ENCODE measurements around the gene COLEC11.
"Not testable (repeated sequence)": the region's sequence is repeated elsewhere in the genome, so short reads cannot be mapped to it uniquely, and the experiment has no call there.

Gene COLEC11

DNA sequence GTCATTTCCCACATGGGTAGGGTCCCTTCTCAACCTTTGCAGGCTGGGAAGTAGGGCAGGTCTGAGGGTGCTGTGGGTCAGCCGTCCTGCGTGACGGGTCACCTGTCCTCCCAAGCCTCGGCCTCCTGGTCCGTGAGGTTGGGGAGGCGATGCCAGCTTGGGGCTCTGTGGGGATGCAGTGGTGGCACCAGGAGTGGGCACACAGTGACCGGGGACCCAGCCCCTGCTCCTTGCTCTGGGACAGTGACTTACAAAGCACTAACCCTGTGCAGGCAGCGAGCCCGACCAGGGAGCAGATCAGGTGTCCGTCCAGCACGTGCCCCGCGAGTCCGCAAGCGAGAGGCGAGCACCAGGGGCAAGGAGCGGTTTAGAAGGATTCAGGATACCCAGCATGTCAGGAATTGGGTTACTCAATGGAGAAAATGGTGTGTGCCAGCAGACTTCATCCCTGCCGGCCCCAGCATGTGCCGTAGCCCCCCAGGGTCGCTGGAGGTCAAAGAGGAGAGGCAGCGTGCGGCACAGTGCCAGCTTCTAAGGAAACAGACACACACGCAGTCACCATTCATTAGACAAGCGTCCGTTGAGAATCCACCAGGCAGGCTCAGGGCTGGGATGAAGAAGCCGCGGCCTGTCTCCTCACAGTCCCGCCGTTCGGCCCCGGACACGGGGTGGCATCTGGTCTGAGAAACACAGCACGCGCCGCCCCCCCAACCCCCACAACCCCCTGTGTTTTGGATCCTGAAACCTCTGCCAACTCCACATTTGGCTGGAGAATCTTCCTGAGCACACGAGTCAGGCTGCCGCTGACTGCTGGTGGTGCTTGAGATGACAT lies 11.7 kb downstream of the COLEC11 start:
- WGBS = 94% methylated on average over 37 of the region's 37 CpGs
- H3K27me3 ChIP-seq (ENCODE audit: insufficient read depth, low read length) = no peaks in the 10 kb centered on the region
- no peak overlapping the region for H3K4me3 ChIP-seq (ENCODE audit: low read length)
- H3K9me3 ChIP-seq (ENCODE audit: insufficient read depth, low read depth, low read length) = no peaks in the 10 kb centered on the region
- H3K27ac ChIP-seq (ENCODE audit: low read depth, low read length) = no peak overlapping the region
- H3K4me1 ChIP-seq (ENCODE audit: insufficient read depth, low read length) = no peaks in the 10 kb centered on the region; the same call in 1 of the 2 replicates
- no peaks in the 10 kb centered on the region for H3K36me3 ChIP-seq (ENCODE audit: insufficient read depth, low read length)
- H3K9ac ChIP-seq (ENCODE audit: low read depth, low read length) = no peak overlapping the region

DNA sequence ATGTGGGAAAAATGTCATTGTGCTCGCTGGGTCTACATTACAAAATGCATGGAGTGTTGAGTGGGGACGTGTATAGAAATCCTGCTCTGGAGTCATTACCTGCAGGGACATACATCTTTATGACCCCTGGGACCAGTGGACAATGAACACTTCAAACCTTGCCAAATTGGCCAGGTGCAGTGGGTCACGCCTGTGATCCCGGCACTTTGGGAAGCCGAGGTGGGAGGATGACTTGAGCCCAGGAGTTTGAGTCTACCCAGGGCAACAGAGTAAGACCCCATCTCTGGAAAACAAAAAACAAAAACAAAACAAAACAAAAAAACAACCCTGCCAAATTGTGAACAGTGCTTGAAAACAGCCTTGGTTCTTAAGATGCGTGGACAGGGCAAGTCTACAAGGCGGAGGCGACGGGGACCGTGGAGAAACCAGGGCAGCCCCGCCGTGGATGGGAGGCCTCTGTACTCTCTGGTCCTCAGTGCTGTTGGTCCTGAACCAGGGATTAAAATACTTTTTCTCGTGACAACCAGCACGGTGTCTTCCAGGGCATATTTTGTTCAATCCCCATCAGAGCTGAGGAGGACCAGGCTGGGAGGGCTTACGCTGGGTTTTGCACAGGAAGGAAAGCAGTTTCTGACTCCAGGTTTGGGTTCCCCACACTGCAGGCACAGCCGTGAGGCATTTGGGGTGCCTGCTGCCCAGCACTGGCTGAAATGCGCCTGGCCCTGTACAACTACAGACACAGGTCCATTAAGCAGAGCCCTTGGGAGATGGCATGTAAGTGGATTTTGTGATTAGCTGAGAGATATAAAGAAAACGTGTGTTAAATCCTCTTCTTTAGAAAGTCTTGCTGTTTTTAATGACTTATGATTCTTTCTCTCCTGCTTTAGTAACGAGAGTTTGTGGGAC lies 13.7 kb downstream of the COLEC11 start:
- no peak overlapping the region for H3K4me3 ChIP-seq (ENCODE audit: low read length)

DNA sequence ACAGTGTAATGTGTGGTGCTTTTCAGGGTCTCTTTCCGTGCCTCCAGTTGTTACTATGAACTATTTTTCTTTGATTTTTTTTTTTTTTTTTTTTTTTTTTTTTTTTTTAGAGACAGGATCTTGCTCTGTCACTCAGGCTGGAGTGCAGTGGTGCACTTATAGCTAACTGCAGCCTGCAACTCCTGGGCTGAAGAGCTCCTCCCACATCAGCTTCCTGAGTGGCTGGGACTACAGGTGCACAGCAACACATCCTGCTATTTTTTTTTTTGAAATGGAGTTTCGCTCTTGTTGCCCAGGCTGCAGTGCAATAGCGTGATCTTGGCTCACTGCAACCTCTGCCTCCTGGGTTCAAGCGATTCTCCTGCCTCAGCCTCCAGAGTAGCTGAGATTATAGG lies 14.4 kb downstream of the COLEC11 start:
- not testable (repeated sequence) for H3K27me3 ChIP-seq (ENCODE audit: insufficient read depth, low read length); H3K27ac ChIP-seq (ENCODE audit: low read depth, low read length); H3K36me3 ChIP-seq (ENCODE audit: insufficient read depth, low read length); H3K4me1 ChIP-seq (ENCODE audit: insufficient read depth, low read length); H3K9ac ChIP-seq (ENCODE audit: low read depth, low read length); H3K4me3 ChIP-seq (ENCODE audit: low read length); H3K9me3 ChIP-seq (ENCODE audit: insufficient read depth, low read depth, low read length)
- 95% methylated on average over 3 of the region's 4 CpGs for WGBS

More for the DNA sequence above, 13.7 kb downstream of the COLEC11 start:
- H3K27ac ChIP-seq (ENCODE audit: low read depth, low read length) = no peak overlapping the region
- WGBS = 91% methylated on average over 18 of the region's 19 CpGs
- no peaks in the 10 kb centered on the region for H3K27me3 ChIP-seq (ENCODE audit: insufficient read depth, low read length)
- H3K9ac ChIP-seq (ENCODE audit: low read depth, low read length) = no peak overlapping the region
- 0 out of 2 replicates have a peak, but pooled peaks cover 3% of the 10 kb centered on the region for H3K9me3 ChIP-seq (ENCODE audit: insufficient read depth, low read depth, low read length)
- H3K4me1 ChIP-seq (ENCODE audit: insufficient read depth, low read length) = no peaks in the 10 kb centered on the region; the same call in 1 of the 2 replicates
- no peaks in the 10 kb centered on the region for H3K36me3 ChIP-seq (ENCODE audit: insufficient read depth, low read length)

DNA sequence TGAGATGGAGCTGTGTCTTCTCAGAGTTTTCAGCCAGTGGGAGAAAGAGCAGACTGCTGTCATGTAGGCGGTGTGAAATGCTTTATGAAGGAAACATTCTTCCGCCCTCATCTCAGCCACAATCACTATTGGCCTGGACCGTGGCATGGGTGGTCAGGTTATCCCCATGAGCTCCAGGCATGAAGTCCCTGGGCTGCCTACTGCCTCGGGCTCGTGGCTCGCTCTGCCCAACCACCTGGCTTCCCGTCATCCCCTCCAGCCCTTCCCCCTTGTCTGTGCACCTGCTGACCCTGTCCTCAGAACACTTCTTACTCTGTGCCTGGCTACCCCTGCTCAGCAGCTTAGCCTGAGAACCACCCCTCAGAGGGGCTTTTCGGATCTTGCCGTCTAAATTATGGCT lies 15.5 kb downstream of the COLEC11 start:
- H3K4me1 ChIP-seq (ENCODE audit: insufficient read depth, low read length) = no peaks in the 10 kb centered on the region; the same call in 1 of the 2 replicates
- WGBS = 92% methylated on average over 9 of the region's 9 CpGs
- H3K9me3 ChIP-seq (ENCODE audit: insufficient read depth, low read depth, low read length) = 0 out of 2 replicates have a peak, but pooled peaks cover 3% of the 10 kb centered on the region
- no peaks in the 10 kb centered on the region for H3K27me3 ChIP-seq (ENCODE audit: insufficient read depth, low read length)
- H3K9ac ChIP-seq (ENCODE audit: low read depth, low read length) = no peak overlapping the region
- no peaks in the 10 kb centered on the region for H3K36me3 ChIP-seq (ENCODE audit: insufficient read depth, low read length)
- H3K4me3 ChIP-seq (ENCODE audit: low read length) = no peak overlapping the region
- no peak overlapping the region for H3K27ac ChIP-seq (ENCODE audit: low read depth, low read length)

DNA sequence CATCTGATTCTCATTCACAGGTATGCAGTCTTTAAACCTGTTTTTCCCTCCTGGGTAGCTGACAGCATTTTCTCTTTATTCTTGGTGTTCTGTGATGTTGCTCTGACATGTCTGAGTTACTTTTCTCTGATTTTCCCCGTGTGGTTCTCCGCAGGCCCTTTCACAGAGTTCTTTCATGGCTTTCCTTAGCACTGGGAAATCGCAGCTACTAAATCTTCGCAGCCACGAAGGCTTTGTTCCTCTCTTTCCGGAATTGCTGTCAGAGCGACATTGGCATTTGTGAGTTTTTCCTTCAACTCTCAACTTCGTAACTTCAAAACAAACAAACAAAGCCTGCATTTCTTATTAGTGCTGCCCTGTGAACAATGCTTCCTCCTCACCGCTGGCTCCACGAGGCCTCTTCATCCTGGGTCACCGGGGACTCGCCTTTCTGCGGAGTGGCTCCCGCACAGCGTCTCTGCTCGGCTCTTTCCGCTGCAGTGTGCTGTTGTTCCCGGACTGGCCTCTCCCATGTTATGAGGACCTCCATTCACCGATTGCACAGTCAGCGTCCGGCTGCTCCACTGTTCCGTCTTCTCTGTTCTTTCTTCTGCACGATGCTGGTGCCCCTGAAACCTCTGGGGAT lies 16.1 kb downstream of the COLEC11 start:
- no peak overlapping the region for H3K9ac ChIP-seq (ENCODE audit: low read depth, low read length)
- WGBS = 92% methylated on average over 23 of the region's 23 CpGs
- H3K4me1 ChIP-seq (ENCODE audit: insufficient read depth, low read length) = no peaks in the 10 kb centered on the region
- no peak overlapping the region for H3K27ac ChIP-seq (ENCODE audit: low read depth, low read length)
- no peak overlapping the region for H3K4me3 ChIP-seq (ENCODE audit: low read length)
- H3K36me3 ChIP-seq (ENCODE audit: insufficient read depth, low read length) = no peaks in the 10 kb centered on the region
- H3K27me3 ChIP-seq (ENCODE audit: insufficient read depth, low read length) = no peaks in the 10 kb centered on the region
- H3K9me3 ChIP-seq (ENCODE audit: insufficient read depth, low read depth, low read length) = 0 out of 2 replicates have a peak, but pooled peaks cover 3% of the 10 kb centered on the region

DNA sequence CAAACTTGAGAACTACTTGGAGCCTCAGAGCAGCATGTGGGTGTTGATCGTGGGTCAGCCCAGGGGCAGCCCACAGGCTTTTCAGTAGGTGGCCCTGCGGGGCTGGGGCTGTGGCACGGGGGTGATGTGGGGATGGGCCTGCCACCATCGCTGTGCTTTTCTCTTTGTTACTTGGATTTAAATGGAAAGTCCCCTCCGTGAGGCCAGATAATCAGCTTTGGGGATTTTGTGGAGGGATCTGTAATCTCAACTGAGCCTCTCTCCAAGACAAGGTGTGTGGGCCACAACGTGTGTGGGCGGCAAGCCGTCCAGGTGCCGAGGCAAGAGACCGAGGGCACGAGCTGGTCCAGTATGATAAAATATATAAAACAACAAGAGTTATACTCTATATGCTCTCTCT lies 16.7 kb downstream of the COLEC11 start:
- no peaks in the 10 kb centered on the region for H3K4me1 ChIP-seq (ENCODE audit: insufficient read depth, low read length)
- 87% methylated on average over 9 of the region's 11 CpGs for WGBS
- peaks cover 4% of the 10 kb centered on the region; the same call in 1 of the 2 replicates for H3K9me3 ChIP-seq (ENCODE audit: insufficient read depth, low read depth, low read length)
- no peak overlapping the region for H3K4me3 ChIP-seq (ENCODE audit: low read length)
- no peaks in the 10 kb centered on the region for H3K27me3 ChIP-seq (ENCODE audit: insufficient read depth, low read length)
- H3K9ac ChIP-seq (ENCODE audit: low read depth, low read length) = no peak overlapping the region
- H3K27ac ChIP-seq (ENCODE audit: low read depth, low read length) = no peak overlapping the region
- H3K36me3 ChIP-seq (ENCODE audit: insufficient read depth, low read length) = no peaks in the 10 kb centered on the region

DNA sequence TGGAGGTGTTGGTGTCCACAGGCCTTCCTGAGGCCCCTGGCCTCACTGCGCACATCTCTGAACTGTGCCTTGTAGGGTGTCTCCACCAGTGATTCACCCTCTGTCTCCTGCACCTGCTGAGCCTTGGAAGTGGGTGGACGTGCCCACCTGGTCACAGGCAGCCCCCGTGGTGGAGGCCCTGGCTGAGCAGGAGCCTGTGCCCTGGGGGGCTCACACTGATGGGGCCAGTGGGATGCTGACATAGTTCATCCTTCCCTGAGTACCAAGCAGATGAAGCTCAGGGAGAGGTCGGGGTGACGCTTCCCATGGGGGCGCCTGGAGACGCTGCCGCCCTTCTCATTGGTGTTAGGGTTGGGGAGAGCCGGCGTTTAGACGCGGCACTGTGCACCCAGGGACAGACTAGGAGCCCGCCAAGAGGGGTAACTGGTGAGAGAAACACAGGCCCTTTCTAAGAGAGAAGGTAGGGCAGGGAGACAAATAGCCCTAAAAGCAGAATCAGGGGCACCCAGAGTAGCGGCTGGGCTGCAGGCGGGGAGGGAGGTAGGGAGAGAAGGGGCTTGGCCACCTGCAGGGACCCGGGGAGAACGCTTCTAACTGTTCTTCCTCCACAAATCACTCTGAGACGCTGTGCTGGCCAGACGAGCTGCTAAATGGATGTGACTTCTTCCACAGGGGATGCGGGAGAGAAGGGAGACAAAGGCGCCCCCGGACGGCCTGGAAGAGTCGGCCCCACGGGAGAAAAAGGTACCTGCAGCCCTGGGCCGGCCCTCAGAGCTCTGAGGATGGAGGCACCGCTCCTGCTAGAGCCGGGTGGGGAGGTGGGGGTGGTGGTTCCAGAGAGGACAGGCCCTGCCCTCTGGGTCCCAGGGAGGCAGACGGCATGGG lies 18.0 kb downstream of the COLEC11 start:
- no peaks in the 10 kb centered on the region for H3K27me3 ChIP-seq (ENCODE audit: insufficient read depth, low read length)
- H3K9me3 ChIP-seq (ENCODE audit: insufficient read depth, low read depth, low read length) = peaks cover 7% of the 10 kb centered on the region
- 93% methylated on average over 29 of the region's 29 CpGs for WGBS

DNA sequence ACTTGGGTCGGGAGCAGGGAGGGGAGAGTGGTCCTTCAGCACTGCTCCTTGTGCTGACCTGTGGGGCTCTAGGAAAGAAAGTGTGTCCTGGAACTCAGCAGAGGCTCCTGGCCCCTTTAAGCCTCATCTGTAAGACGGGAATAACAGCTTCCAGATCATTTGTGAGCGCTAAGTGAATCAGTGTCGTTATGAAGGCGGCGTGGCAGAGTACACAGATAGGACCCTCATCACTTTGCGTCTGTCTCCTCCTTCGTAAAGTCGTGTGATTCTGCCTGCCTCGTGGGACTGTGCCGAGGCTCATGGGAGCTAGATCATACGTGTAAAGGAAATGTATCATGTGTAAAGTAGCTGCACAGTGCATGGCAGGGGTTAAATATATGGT lies 18.6 kb downstream of the COLEC11 start:
- Histone ChIP-seq H3K9me3 (ENCODE audit: insufficient read depth, low read depth, low read length) (peaks cover 7% of the 10 kb centered on the region), H3K9ac (ENCODE audit: low read depth, low read length) (no peak overlapping the region)
- 95% methylated on average over 12 of the region's 12 CpGs for WGBS

More for the DNA sequence above, 18.0 kb downstream of the COLEC11 start:
- Histone ChIP-seq H3K36me3 (ENCODE audit: insufficient read depth, low read length) (no peaks in the 10 kb centered on the region), H3K9ac (ENCODE audit: low read depth, low read length) (no peak overlapping the region), H3K4me1 (ENCODE audit: insufficient read depth, low read length) (no peaks in the 10 kb centered on the region), H3K4me3 (ENCODE audit: low read length) (no peak overlapping the region), H3K27ac (ENCODE audit: low read depth, low read length) (no peak overlapping the region)

DNA sequence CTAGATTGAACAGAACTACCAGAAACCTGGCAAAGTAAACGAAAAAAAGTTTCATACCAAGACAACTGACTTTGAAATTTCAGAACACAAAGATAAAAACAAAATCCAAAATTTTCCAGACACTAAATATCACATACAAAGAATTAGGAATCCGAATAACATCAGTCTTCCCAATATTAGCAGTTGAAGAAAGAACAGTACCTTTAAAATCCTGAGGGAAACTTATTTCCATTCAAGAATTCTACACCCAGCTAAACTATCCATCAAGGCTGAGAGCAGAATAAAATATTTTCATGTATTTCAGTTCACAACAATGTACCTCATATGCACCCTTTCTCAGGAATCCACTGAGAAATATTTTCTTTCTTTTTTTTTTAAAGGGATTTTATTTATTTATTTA lies 19.8 kb downstream of the COLEC11 start:
- H3K4me1 ChIP-seq (ENCODE audit: insufficient read depth, low read length); H3K27ac ChIP-seq (ENCODE audit: low read depth, low read length); H3K9me3 ChIP-seq (ENCODE audit: insufficient read depth, low read depth, low read length); H3K4me3 ChIP-seq (ENCODE audit: low read length); H3K9ac ChIP-seq (ENCODE audit: low read depth, low read length); H3K36me3 ChIP-seq (ENCODE audit: insufficient read depth, low read length); H3K27me3 ChIP-seq (ENCODE audit: insufficient read depth, low read length): not testable (repeated sequence)
- 81% methylated on average over 2 of the region's 2 CpGs for WGBS

More for the DNA sequence above, 18.6 kb downstream of the COLEC11 start:
- no peaks in the 10 kb centered on the region for H3K36me3 ChIP-seq (ENCODE audit: insufficient read depth, low read length)
- H3K27ac ChIP-seq (ENCODE audit: low read depth, low read length) = no peak overlapping the region
- no peaks in the 10 kb centered on the region for H3K4me1 ChIP-seq (ENCODE audit: insufficient read depth, low read length)
- no peak overlapping the region for H3K4me3 ChIP-seq (ENCODE audit: low read length)
- no peaks in the 10 kb centered on the region for H3K27me3 ChIP-seq (ENCODE audit: insufficient read depth, low read length)

DNA sequence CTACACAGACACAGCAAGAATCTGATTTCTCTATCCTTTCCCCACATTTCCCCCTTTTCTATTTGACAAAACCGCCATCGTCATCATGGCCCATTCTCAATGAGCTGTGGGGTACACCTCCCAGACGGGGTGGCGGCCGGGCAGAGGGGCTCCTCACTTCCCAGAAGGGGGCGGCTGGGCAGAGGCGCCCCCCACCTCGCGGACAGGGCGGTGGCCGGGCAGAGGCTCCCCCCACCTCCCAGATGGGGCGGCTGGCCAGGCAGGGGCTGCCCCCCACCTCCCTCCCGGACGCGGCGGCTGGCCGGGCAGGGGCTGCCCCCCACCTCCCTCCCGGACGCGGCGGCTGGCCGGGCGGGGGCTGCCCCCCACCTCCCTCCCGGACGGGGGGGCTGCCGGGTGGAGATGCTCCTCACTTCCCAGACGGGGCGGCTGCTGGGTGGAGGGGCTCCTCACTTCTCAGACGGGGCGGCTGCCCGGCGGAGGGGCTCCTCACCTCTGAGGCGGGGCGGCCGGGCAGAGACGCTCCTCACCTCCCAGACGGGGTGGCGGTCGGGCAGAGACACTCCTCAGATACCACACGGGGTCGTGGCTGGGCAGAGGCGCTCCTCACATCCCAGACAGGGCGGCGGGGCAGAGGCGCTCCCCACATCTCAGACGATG lies 20.8 kb downstream of the COLEC11 start:
- H3K27me3 ChIP-seq (ENCODE audit: insufficient read depth, low read length); H3K9ac ChIP-seq (ENCODE audit: low read depth, low read length); H3K36me3 ChIP-seq (ENCODE audit: insufficient read depth, low read length); H3K9me3 ChIP-seq (ENCODE audit: insufficient read depth, low read depth, low read length); H3K4me1 ChIP-seq (ENCODE audit: insufficient read depth, low read length); H3K27ac ChIP-seq (ENCODE audit: low read depth, low read length); H3K4me3 ChIP-seq (ENCODE audit: low read length): not testable (repeated sequence)
- WGBS = 96% methylated on average over 43 of the region's 46 CpGs

Data from HUES64 (cell line).